Tibial nerve (tissue), 4 donors: ENCODE results near the gene KHNYN. TPM values are rescaled to one million over a fixed set of nuclear protein-coding genes. Genes with fewer than 3 reads are reported as not detected.

Experiments
- DNase-seq, 2 donors: peaks; one replicate each; pipeline ENCODE4 v3.0.0-alpha.2; 2019; ENCODE audit warnings: low spot score in 2 of 2
- H3K27ac ChIP-seq, 4 donors: fragments of 200-600 bp; sonication (generic) in 3 of 4; one replicate each; pipeline ENCODE4 v1.5.1; 2017 to 2019; ENCODE audit warnings: mild to moderate bottlenecking in 1 of 4
- H3K27me3 ChIP-seq, 2 donors: fragments of 200-600 bp; sonication (generic) in 1 of 2; one replicate each; pipeline versions ENCODE4 v1.5.1 to v1.6.0; 2017 to 2019
- H3K36me3 ChIP-seq, 3 donors: fragments of 200-600 bp; sonication (generic); one replicate each; pipeline ENCODE4 v1.5.1; 2018 to 2019
- H3K4me1 ChIP-seq, 4 donors: fragments of 200-600 bp; sonication (generic) in 3 of 4; one replicate each; pipeline ENCODE4 v1.5.1; 2017 to 2019
- H3K4me3 ChIP-seq, 4 donors: fragments of 200-600 bp; sonication (generic) in 3 of 4; one replicate each; pipeline ENCODE4 v1.5.1; 2017 to 2019; ENCODE audit warnings: mild to moderate bottlenecking in 1 of 4, moderate library complexity in 1 of 4
- H3K9me3 ChIP-seq, 4 donors: fragments of 200-600 bp; sonication (generic) in 3 of 4; one replicate each; pipeline ENCODE4 v1.5.1; 2017 to 2019
- EP300 ChIP-seq, 2 donors: sonication (generic); formaldehyde crosslinking; IDR thresholded peaks; one replicate each; pipeline ENCODE4 v1.6.1; 2017; ENCODE audit warnings: antibody characterized with exemption in 2 of 2, mild to moderate bottlenecking in 1 of 2
- POLR2A ChIP-seq, 2 donors: fragments of 450-650 bp; IDR thresholded peaks; one replicate each; pipeline ENCODE4 v1.6.1; 2017; ENCODE audit warnings: antibody characterized with exemption in 2 of 2, mild to moderate bottlenecking in 2 of 2, moderate library complexity in 2 of 2
- WGBS, 2 donors: methylation state at CpG; one replicate each; pipeline ENCODE4 v1.1.5; 2018; 5-methylcytosine and 5-hydroxymethylcytosine counted together
- total RNA-seq, 4 donors: library from RNA; depleted of rRNA; stranded (reverse); fragments of >200 nt; gene quantifications; one replicate each; pipeline ENCODE4 v1.1.0, GENCODE V29; 2016
- TF ChIP-seq, protein P1 (sequence below), 5 experiments: fragments of 200-600 bp in 3 of 5; fragments of 450-650 bp in 2 of 5; sonication (generic) in 3 of 5; IDR thresholded peaks; one replicate each; pipeline ENCODE4 v1.5.1; 2016 to 2019; ENCODE audit warnings: antibody characterized with exemption in 5 of 5, mild to moderate bottlenecking in 3 of 5, moderate library complexity in 2 of 5

KHNYN gene
- total RNA-seq, 4 donors from 2014 or later = 66.8 to 106 (median 84.5) TPM

DNA sequence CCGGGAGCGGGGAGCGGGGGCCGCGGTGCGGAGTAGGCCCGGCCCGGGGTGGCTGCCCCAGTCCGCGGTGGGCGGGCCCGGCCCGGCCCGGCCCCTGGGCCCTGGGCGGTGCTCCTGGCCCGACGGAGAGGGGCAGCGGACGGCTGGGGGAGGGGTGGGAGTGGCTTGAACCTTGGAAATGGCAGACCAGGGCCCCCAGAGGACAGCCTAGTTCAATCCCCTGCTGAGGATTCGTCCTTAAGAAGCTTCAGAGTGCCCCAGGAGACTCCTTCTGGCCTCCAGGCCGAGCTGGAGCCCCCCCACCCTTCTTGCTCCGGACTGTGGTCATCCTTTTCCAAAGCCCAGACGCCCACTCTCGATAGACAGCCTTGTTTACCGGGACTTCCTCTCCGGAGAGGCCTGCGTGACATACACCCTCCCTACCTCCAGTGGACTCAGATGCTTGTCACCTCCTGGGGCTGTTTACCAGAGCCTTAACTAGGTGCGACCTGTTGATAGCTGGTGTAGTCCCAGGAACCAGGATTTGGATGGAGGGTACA lies 458 bp downstream of the KHNYN start:
- H3K27me3 ChIP-seq = no peaks in the 10 kb centered on the region
- no peak for TF ChIP-seq EP300 (IDR thresholded peaks at IDR 0.05)
- TF ChIP-seq, protein P1, sequence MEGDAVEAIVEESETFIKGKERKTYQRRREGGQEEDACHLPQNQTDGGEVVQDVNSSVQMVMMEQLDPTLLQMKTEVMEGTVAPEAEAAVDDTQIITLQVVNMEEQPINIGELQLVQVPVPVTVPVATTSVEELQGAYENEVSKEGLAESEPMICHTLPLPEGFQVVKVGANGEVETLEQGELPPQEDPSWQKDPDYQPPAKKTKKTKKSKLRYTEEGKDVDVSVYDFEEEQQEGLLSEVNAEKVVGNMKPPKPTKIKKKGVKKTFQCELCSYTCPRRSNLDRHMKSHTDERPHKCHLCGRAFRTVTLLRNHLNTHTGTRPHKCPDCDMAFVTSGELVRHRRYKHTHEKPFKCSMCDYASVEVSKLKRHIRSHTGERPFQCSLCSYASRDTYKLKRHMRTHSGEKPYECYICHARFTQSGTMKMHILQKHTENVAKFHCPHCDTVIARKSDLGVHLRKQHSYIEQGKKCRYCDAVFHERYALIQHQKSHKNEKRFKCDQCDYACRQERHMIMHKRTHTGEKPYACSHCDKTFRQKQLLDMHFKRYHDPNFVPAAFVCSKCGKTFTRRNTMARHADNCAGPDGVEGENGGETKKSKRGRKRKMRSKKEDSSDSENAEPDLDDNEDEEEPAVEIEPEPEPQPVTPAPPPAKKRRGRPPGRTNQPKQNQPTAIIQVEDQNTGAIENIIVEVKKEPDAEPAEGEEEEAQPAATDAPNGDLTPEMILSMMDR (IDR thresholded peaks at IDR 0.05) = no peak
- no peak for TF ChIP-seq POLR2A (IDR thresholded peaks at IDR 0.05)
- H3K27ac ChIP-seq = peak overlapping the region; percentile 95 to 99 (median 96)
- DNase-seq = peak; percentile 63 to 70
- WGBS, 2 donors = 0 to 1% methylated on average over 16 to 26 of the region's 28 CpGs
- H3K4me1 ChIP-seq = peaks cover 0 to 57% (median 28%) of the 10 kb centered on the region in 4 donors
- no peaks in the 10 kb centered on the region for H3K9me3 ChIP-seq
- H3K36me3 ChIP-seq = peaks cover 0 to 39% (median 5%) of the 10 kb centered on the region in 3 donors
- H3K4me3 ChIP-seq = peak overlapping the region; percentile 61 to 96 (median 72)

DNA sequence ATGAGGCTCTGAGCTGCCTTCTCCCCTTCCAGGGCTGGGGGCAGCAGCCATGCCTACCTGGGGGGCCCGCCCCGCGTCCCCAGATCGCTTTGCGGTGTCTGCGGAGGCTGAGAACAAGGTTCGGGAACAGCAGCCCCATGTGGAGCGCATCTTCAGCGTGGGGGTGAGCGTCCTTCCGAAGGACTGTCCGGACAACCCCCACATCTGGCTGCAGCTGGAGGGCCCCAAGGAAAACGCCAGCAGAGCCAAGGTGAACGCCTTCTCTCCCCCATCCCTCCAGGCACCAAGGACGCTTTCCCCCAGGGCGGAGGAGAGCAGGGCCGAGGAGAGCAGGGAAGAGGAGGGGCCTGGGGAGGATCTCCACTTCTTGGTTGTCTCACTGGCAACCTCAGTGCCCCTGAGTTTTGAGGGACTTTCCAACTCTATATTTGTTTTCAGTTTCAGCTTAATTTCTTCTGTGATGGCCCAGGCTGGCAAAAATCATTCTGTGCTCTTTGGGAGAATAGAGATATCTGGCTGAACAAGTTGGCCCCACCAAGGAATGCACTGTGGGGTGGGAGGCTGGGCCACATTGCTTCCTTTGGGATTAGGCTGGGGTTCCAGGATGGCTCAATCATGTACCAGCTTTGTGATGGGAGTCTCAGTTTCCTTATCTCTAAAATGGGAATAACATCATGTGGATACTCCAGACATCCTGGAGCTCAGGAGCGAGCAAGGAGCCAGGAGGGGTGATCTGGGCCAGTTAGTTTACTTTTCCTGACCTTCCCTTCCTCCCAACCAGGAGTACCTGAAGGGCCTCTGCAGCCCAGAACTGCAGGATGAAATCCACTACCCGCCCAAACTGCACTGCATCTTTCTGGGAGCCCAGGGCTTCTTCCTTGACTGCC lies 1.2 kb downstream of the KHNYN start:
- TF ChIP-seq, protein P1 (IDR thresholded peaks at IDR 0.05) = no peak
- no peak for TF ChIP-seq EP300 (IDR thresholded peaks at IDR 0.05)
- no peak for TF ChIP-seq POLR2A (IDR thresholded peaks at IDR 0.05)
- Histone ChIP-seq H3K27ac (peak overlapping the region; percentile 95 to 99 (median 96)), H3K4me3 (peak overlapping the region; percentile 61 to 96 (median 72)), H3K27me3 (no peaks in the 10 kb centered on the region), H3K9me3 (no peaks in the 10 kb centered on the region), H3K36me3 (peaks cover 0 to 47% (median 5%) of the 10 kb centered on the region in 3 donors), H3K4me1 (peaks cover 0 to 57% (median 28%) of the 10 kb centered on the region in 4 donors)
- DNase-seq = no peak
- WGBS, 2 donors = 11 to 20% methylated on average over 12 to 13 of the region's 19 CpGs

DNA sequence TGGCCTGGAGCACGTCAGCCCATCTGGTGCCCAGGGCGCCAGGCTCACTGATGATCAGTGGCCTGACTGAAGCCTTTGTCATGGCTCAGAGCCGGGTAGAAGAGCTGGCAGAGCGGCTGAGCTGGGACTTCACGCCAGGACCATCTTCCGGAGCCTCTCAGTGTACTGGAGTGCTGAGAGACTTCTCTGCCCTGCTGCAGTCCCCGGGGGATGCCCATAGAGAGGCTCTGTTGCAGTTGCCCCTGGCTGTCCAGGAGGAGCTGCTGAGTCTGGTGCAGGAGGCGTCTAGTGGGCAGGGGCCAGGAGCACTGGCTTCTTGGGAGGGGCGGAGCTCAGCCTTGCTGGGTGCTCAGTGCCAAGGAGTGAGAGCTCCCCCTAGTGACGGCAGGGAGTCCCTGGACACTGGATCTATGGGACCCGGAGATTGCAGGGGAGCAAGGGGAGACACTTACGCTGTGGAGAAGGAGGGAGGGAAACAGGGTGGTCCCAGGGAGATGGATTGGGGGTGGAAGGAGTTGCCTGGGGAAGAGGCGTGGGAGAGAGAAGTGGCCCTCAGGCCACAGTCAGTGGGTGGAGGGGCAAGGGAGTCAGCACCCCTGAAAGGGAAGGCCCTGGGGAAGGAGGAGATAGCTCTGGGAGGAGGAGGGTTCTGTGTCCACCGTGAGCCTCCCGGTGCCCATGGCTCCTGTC lies 2.0 kb downstream of the KHNYN start:
- peak; percentile 72 to 90 for DNase-seq
- Histone ChIP-seq H3K27ac (peak overlapping the region in 3 of 4 donors; percentile 95 to 99 (median 98)), H3K4me3 (peak overlapping the region in 3 of 4 donors; percentile 72 to 96 (median 72))

DNA sequence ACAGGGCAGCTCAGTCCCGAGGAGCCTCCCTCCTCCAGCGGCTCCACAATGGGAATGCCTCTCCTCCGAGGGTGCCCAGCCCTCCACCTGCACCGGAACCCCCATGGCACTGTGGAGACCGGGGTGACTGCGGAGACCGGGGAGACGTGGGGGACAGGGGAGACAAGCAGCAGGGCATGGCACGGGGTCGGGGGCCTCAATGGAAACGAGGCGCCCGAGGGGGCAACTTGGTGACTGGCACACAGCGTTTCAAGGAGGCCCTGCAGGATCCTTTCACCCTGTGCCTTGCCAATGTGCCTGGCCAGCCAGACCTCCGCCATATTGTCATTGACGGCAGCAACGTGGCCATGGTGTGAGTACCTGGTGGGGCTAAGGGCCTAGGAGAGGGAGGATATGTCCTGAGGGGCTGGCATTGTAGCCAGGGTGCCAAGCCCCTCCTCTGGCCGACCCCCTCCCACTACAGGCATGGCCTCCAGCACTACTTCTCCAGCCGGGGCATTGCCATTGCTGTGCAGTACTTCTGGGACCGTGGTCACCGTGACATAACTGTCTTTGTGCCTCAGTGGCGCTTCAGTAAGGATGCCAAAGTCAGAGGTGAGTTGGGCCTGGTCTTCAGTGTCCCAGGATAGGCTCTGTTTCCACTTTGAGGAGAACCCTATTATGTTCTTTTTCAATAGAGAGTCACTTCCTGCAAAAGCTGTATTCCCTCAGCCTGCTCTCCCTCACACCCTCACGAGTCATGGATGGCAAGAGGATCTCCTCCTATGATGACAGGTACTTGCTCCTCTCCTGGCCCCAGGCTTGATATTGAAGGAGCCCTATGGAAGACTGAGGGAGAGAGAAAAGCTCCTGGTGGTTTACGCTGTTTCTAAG lies 2.7 kb downstream of the KHNYN start:
- 79 to 82% methylated on average over 23 to 24 of the region's 24 CpGs for WGBS, 2 donors
- H3K27me3 ChIP-seq = no peaks in the 10 kb centered on the region
- peaks cover 0 to 62% (median 12%) of the 10 kb centered on the region in 3 donors for H3K36me3 ChIP-seq
- H3K9me3 ChIP-seq = no peaks in the 10 kb centered on the region
- H3K4me1 ChIP-seq = peaks cover 0 to 65% (median 40%) of the 10 kb centered on the region in 4 donors
- TF ChIP-seq POLR2A (IDR thresholded peaks at IDR 0.05) (no peak), EP300 (IDR thresholded peaks at IDR 0.05) (no peak)
- TF ChIP-seq, protein P1 (IDR thresholded peaks at IDR 0.05) = no peak
- peak overlapping the region in 3 of 4 donors; percentile 95 to 99 (median 98) for H3K27ac ChIP-seq
- no peak for DNase-seq
- H3K4me3 ChIP-seq = peak overlapping the region in 1 of 4 donors; percentile 72

More for the DNA sequence above, 2.0 kb downstream of the KHNYN start:
- 25 to 39% methylated on average over 9 to 15 of the region's 15 CpGs for WGBS, 2 donors
- Histone ChIP-seq H3K9me3 (no peaks in the 10 kb centered on the region), H3K27me3 (no peaks in the 10 kb centered on the region), H3K4me1 (peaks cover 0 to 57% (median 33%) of the 10 kb centered on the region in 4 donors), H3K36me3 (peaks cover 0 to 54% (median 5%) of the 10 kb centered on the region in 3 donors)
- TF ChIP-seq POLR2A (IDR thresholded peaks at IDR 0.05) (no peak), EP300 (IDR thresholded peaks at IDR 0.05) (peak in 1 of 2 donors; percentile 25)
- TF ChIP-seq, protein P1 (IDR thresholded peaks at IDR 0.05) = peak; percentile 81 to 92 (median 84)
